K562 (cell line): ENCODE measurements around the gene ZNF48. TPM values are rescaled to one million over a fixed set of nuclear protein-coding genes. Genes with fewer than 3 reads are reported as not detected.

Experiments
- ARNT ChIP-seq, 2 experiments: fragments of 450-650 bp; IDR thresholded peaks; 2 replicates each; pipeline ENCODE4 v1.6.1; 2016; ENCODE audit warnings: mild to moderate bottlenecking in 1 of 2
- CSDE1 ChIP-seq, 2 experiments: fragments of 450-650 bp; IDR thresholded peaks; 2 replicates each; pipeline ENCODE4 v1.6.1; 2016; ENCODE audit warnings: mild to moderate bottlenecking in 1 of 2
- DNMT1 ChIP-seq: fragments of 450-650 bp; IDR thresholded peaks from 2 replicates; pipeline ENCODE4 v1.6.1; 2016; ENCODE audit warnings: antibody characterized with exemption, mild to moderate bottlenecking
- FOXA3 ChIP-seq, 2 experiments: fragments of 450-650 bp in 1 of 2; sonication (generic) in 1 of 2; formaldehyde crosslinking; IDR thresholded peaks in 1 of 2; conservative IDR thresholded peaks in 1 of 2; 2 replicates each; pipeline versions ENCODE4 v1.4.0 to v1.8.0; 2020 to 2022; ENCODE audit warnings: mild to moderate bottlenecking in 2 of 2, missing genetic modification reagents in 1 of 2
- FUS ChIP-seq: fragments of 200-400 bp; formaldehyde crosslinking; optimal IDR thresholded peaks from 2 replicates; pipeline ENCODE3; 2017; ENCODE audit warnings: low read depth, low read length
- KDM1A ChIP-seq, 2 experiments: fragments of 450-650 bp; IDR thresholded peaks; 2 replicates each; pipeline ENCODE4 v1.6.1; 2016; ENCODE audit warnings: mild to moderate bottlenecking in 2 of 2
- MEF2D ChIP-seq: conservative IDR thresholded peaks from 2 replicates; pipeline ENCODE4 v1.6.1; 2016; ENCODE audit warnings: low read depth, missing genetic modification characterization, missing compliant biosample characterization
- NCOA2 ChIP-seq, 2 experiments: fragments of 450-650 bp; IDR thresholded peaks; 2 replicates each; pipeline ENCODE4 v1.6.1; 2018; ENCODE audit warnings: mild to moderate bottlenecking in 2 of 2, moderate library complexity in 1 of 2; ENCODE audit not compliant: partially characterized antibody in 2 of 2
- POLR2B ChIP-seq: fragments of 450-650 bp; IDR thresholded peaks from 2 replicates; pipeline ENCODE4 v1.6.1; 2018; ENCODE audit warnings: low read depth; ENCODE audit not compliant: partially characterized antibody
- SAP30 ChIP-seq: fragments of 200-600 bp; sonication (generic); IDR thresholded peaks from 2 replicates; pipeline ENCODE4 v1.6.1; 2012; ENCODE audit warnings: borderline replicate concordance, low read depth, mild to moderate bottlenecking, moderate library complexity, low read length, control low read depth, inconsistent platforms; ENCODE audit not compliant: insufficient read depth, poor library complexity, severe bottlenecking
- STAT5A ChIP-seq: IDR thresholded peaks from 2 replicates; pipeline ENCODE4 v1.6.1; 2012; ENCODE audit warnings: low read length, inconsistent platforms, borderline replicate concordance
- TCFL5 ChIP-seq: fragments of 250-450 bp; sonication (Bioruptor Pico); conservative IDR thresholded peaks from 2 replicates; pipeline ENCODE4 v1.6.1; 2021; ENCODE audit warnings: mild to moderate bottlenecking, moderate library complexity, matching md5 sums
- ZBTB8A ChIP-seq: fragments of 450-650 bp; IDR thresholded peaks from 2 replicates; pipeline ENCODE4 v1.6.1; 2018; ENCODE audit warnings: mild to moderate bottlenecking, moderate library complexity; ENCODE audit not compliant: partially characterized antibody
- ZEB2 ChIP-seq: fragments of 450-650 bp; IDR thresholded peaks from 2 replicates; pipeline ENCODE4 v1.6.1; 2016
- ZNF124 ChIP-seq: sonication (generic); formaldehyde crosslinking; IDR thresholded peaks from 2 replicates; pipeline ENCODE4 v1.8.1; 2022; ENCODE audit warnings: missing genetic modification reagents
- ZSCAN29 ChIP-seq: fragments of 450-650 bp; IDR thresholded peaks from 2 replicates; pipeline ENCODE4 v1.6.1; 2017
- ZSCAN32 ChIP-seq: fragments of 450-650 bp; formaldehyde crosslinking; IDR thresholded peaks from 2 replicates; pipeline ENCODE4 v1.4.0; 2020; ENCODE audit warnings: mild to moderate bottlenecking, moderate library complexity
- polyA plus RNA-seq, 8 experiments: library from polyadenylated mRNA; depleted of rRNA in 4 of 8; stranded (reverse) in 5 of 8; unstranded in 3 of 8; fragments of >200 nt; fragmentation: Nextera tagmentation in 2 of 8; fragmentation: Illumina TruSeq in 1 of 8; extraction: Ambion mirVana in 2 of 8; extraction: Trizol in 1 of 8; gene quantifications; 2 replicates each; pipeline versions ENCODE4 v1.2.1 to v1.2.3, GENCODE V29; 2011 to 2014; ENCODE audit warnings: inconsistent platforms in 1 of 8, missing spikeins in 1 of 8
- total RNA-seq, 7 experiments: library from RNA; depleted of rRNA in 6 of 7; stranded (reverse); fragments of >200 nt in 6 of 7; fragmentation: Illumina TruSeq in 2 of 7; extraction: Trizol in 2 of 7; gene quantifications; 2 replicates each; pipeline versions ENCODE4 v1.2.1 to v1.2.3, GENCODE V29; 2011 to 2021; ENCODE audit warnings: low replicate concordance in 1 of 7
- TF ChIP-seq, protein P1 (sequence below): IDR thresholded peaks from 2 replicates; pipeline ENCODE4 v1.6.1; 2011; ENCODE audit warnings: borderline replicate concordance, low read depth, mild to moderate bottlenecking, moderate library complexity, low read length; ENCODE audit not compliant: insufficient read depth, poor library complexity, severe bottlenecking
- TF ChIP-seq, protein P2 (sequence below): sonication (generic); formaldehyde crosslinking; IDR thresholded peaks from 2 replicates; pipeline ENCODE4 v1.8.0; 2022; ENCODE audit warnings: missing genetic modification reagents, mild to moderate bottlenecking, borderline replicate concordance
- TF ChIP-seq, protein P3 (sequence below): fragments of 250-450 bp; sonication (Bioruptor Pico); IDR thresholded peaks from 2 replicates; pipeline ENCODE4 v1.6.1; 2021; ENCODE audit warnings: mild to moderate bottlenecking

The ZNF48 gene
- total and polyA plus RNA-seq, 9 of the 15 experiments (the other 6 are each of a cell fraction or from before 2014, with no cell fraction given) = 0.38 to 11.6 (median 4.7) TPM

DNA sequence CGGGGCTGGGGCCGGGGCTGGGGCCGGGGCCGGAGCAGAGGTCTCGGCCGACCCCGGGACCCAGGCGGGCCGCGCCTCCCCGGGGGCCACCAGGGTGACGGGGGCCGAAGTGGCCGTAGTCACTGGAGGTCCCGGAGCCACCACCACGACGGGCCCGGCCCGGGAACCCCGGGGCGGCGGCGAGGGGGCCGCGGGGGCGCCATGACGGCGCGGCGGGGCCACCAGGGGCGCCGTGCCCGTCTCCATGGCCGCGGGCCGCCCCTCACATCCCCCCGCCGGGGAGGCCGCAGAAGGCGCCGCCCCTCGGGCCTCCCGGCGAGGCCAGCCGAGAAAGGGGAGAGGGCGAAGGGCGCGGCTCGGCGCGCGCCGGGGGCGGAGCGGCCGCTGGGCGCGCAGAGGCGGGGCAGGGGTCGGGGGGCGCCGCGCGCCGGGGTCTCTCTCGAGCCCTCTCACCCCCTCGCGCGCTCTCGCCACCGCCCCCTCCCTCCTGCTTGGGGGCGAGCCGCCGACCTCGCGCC, 25.2 kb upstream of the ZNF48 start (continued):
- TF ChIP-seq, protein P1, sequence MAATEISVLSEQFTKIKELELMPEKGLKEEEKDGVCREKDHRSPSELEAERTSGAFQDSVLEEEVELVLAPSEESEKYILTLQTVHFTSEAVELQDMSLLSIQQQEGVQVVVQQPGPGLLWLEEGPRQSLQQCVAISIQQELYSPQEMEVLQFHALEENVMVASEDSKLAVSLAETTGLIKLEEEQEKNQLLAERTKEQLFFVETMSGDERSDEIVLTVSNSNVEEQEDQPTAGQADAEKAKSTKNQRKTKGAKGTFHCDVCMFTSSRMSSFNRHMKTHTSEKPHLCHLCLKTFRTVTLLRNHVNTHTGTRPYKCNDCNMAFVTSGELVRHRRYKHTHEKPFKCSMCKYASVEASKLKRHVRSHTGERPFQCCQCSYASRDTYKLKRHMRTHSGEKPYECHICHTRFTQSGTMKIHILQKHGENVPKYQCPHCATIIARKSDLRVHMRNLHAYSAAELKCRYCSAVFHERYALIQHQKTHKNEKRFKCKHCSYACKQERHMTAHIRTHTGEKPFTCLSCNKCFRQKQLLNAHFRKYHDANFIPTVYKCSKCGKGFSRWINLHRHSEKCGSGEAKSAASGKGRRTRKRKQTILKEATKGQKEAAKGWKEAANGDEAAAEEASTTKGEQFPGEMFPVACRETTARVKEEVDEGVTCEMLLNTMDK = peak; percentile 51
- TF ChIP-seq SAP30 (peak; percentile 8), TCFL5 (CRISPR knock-in tag) (no peak), ZNF124 (CRISPR knock-in tag) (no peak), DNMT1 (no peak), KDM1A (IDR thresholded peaks at IDR 0.05) (no peak), CSDE1 (IDR thresholded peaks at IDR 0.05) (no peak), POLR2B (no peak), ZBTB8A (no peak), STAT5A (no peak), NCOA2 (IDR thresholded peaks at IDR 0.05; ENCODE audit: partially characterized antibody in 2 of 2) (no peak), MEF2D (tag) (no peak), ZSCAN32 (CRISPR knock-in tag) (no peak), ARNT (IDR thresholded peaks at IDR 0.05) (no peak), ZSCAN29 (no peak), ZEB2 (no peak), FOXA3 (CRISPR knock-in tag; conservative IDR thresholded peaks at IDR 0.05 in 1 of 2, IDR thresholded peaks at IDR 0.05 in 1 of 2) (no peak), FUS (no peak)
- TF ChIP-seq, protein P2, sequence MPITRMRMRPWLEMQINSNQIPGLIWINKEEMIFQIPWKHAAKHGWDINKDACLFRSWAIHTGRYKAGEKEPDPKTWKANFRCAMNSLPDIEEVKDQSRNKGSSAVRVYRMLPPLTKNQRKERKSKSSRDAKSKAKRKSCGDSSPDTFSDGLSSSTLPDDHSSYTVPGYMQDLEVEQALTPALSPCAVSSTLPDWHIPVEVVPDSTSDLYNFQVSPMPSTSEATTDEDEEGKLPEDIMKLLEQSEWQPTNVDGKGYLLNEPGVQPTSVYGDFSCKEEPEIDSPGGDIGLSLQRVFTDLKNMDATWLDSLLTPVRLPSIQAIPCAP = no peak
- TF ChIP-seq, protein P3, sequence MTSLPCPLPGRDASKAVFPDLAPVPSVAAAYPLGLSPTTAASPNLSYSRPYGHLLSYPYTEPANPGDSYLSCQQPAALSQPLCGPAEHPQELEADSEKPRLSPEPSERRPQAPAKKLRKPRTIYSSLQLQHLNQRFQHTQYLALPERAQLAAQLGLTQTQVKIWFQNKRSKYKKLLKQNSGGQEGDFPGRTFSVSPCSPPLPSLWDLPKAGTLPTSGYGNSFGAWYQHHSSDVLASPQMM (CRISPR knock-in tag) = no peak
